Trophoblast cell (in vitro differentiated cells and primary cell): ENCODE results near the gene C1orf232.

Source experiments
- DNase-seq, 2 donors: peaks; one replicate each; pipeline ENCODE4 v3.0.0-alpha.2; 2016
- H2AFZ ChIP-seq: 2 replicates; pipeline ENCODE4 v1.6.1; 2013; ENCODE audit warnings: low read length, moderate library complexity, mild to moderate bottlenecking; ENCODE audit not compliant: insufficient read depth, poor library complexity
- H2AK5ac ChIP-seq: 2 replicates; pipeline ENCODE4 v1.6.1; 2013; ENCODE audit warnings: mild to moderate bottlenecking, low read length
- H2BK120ac ChIP-seq: 2 replicates; pipeline ENCODE4 v1.6.1; 2013; ENCODE audit warnings: low read length, mild to moderate bottlenecking, moderate library complexity; ENCODE audit not compliant: insufficient read depth, poor library complexity
- H2BK12ac ChIP-seq: 2 replicates; pipeline ENCODE4 v1.6.1; 2013; ENCODE audit warnings: mild to moderate bottlenecking, low read length, moderate library complexity
- H2BK5ac ChIP-seq: 2 replicates; pipeline ENCODE4 v1.6.1; 2013; ENCODE audit warnings: low read length, low read depth, moderate library complexity, mild to moderate bottlenecking; ENCODE audit not compliant: poor library complexity
- H3K14ac ChIP-seq: 2 replicates; pipeline ENCODE4 v1.6.1; 2013; ENCODE audit warnings: mild to moderate bottlenecking, low read length
- H3K18ac ChIP-seq: 2 replicates; pipeline ENCODE4 v1.6.1; 2013; ENCODE audit warnings: mild to moderate bottlenecking, low read length
- H3K23ac ChIP-seq: 2 replicates; pipeline ENCODE4 v1.6.1; 2013; ENCODE audit warnings: low read length
- H3K27ac ChIP-seq: 2 replicates; pipeline ENCODE4 v1.5.1; 2013; ENCODE audit warnings: low read depth, mild to moderate bottlenecking, inconsistent platforms, low read length, moderate library complexity
- H3K27me3 ChIP-seq: 2 replicates; pipeline ENCODE4 v1.6.1; 2013; ENCODE audit warnings: inconsistent platforms, mild to moderate bottlenecking, low read length, moderate library complexity; ENCODE audit not compliant: insufficient read depth
- H3K36me3 ChIP-seq, 2 experiments: 1 replicate in 1 of 2; 2 replicates in 1 of 2; pipeline ENCODE4 v1.6.1; 2013; ENCODE audit warnings: low read length in 2 of 2, mild to moderate bottlenecking in 2 of 2, moderate library complexity in 1 of 2; ENCODE audit not compliant: insufficient read depth in 2 of 2, control insufficient read depth in 1 of 2
- H3K4ac ChIP-seq: 2 replicates; pipeline ENCODE4 v1.6.1; 2013; ENCODE audit warnings: low read depth, mild to moderate bottlenecking, low read length, moderate library complexity
- H3K4me1 ChIP-seq, 2 experiments: 1 replicate in 1 of 2; 2 replicates in 1 of 2; pipeline ENCODE4 v1.6.1; 2013; ENCODE audit warnings: low read length in 2 of 2, mild to moderate bottlenecking in 2 of 2, moderate library complexity in 1 of 2; ENCODE audit not compliant: insufficient read depth in 2 of 2, control insufficient read depth in 1 of 2
- H3K4me2 ChIP-seq: 2 replicates; pipeline ENCODE4 v1.6.1; 2013; ENCODE audit warnings: inconsistent platforms, mild to moderate bottlenecking, low read length, moderate library complexity
- H3K4me3 ChIP-seq: 2 replicates; pipeline ENCODE4 v1.5.1; 2013; ENCODE audit warnings: mild to moderate bottlenecking, low read depth, low read length, inconsistent platforms
- H3K79me1 ChIP-seq: one replicate; pipeline ENCODE4 v1.6.1; 2013; ENCODE audit warnings: low read length
- H3K79me2 ChIP-seq: 2 replicates; pipeline ENCODE4 v1.6.1; 2013; ENCODE audit warnings: low read length, mild to moderate bottlenecking; ENCODE audit not compliant: control insufficient read depth, insufficient read depth, poor library complexity
- H3K9ac ChIP-seq: 2 replicates; pipeline ENCODE4 v1.6.1; 2013; ENCODE audit warnings: mild to moderate bottlenecking, low read length
- H3K9me3 ChIP-seq: 2 replicates; pipeline ENCODE4 v1.6.1; 2013; ENCODE audit warnings: low read depth, mild to moderate bottlenecking, control low read depth, inconsistent platforms, low read length; ENCODE audit not compliant: insufficient read depth
- H4K12ac ChIP-seq: 2 replicates; pipeline ENCODE4 v1.6.1; 2013; ENCODE audit warnings: low read depth, mild to moderate bottlenecking, low read length, moderate library complexity
- H4K8ac ChIP-seq: 2 replicates; pipeline ENCODE4 v1.6.1; 2013; ENCODE audit warnings: low read depth, mild to moderate bottlenecking, low read length, moderate library complexity
- H4K91ac ChIP-seq: one replicate; pipeline ENCODE4 v1.6.1; 2013; ENCODE audit warnings: low read depth, mild to moderate bottlenecking, low read length, moderate library complexity
- WGBS: extraction: QIAGEN DNeasy Blood & Tissue Kit; methylation state at CpG from one replicate; pipeline ENCODE4 v1.1.7; 2013; ENCODE audit warnings: missing lambda C conversion rate; ENCODE audit not compliant: insufficient read length, insufficient coverage; ENCODE audit errors: extremely low coverage; 5-methylcytosine and 5-hydroxymethylcytosine counted together

C1orf232 gene

DNA sequence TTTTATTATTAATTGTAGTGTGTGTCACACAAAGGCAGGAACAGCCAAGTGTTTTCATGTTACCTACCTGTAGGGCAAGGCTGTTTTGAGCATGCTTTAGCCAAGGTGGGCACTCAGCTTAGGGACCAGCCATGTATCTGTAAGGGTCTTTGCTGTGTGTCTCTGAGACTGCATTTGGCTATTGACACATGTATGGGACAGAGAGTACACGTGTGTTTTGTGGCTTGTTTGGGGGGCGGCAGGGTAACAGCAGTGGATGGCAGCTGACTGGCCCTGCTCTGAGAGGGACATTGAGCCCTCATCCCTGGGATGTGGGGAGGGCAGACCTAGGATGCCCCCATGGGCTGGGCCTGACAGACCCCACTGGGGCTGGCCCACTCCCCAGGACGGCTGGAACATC lies 28.5 kb upstream of the C1orf232 start:
- H3K4me1 ChIP-seq = peaks cover 9% of the 10 kb centered on the region in 2 experiments
- no peak overlapping the region for H2BK5ac ChIP-seq
- H4K12ac ChIP-seq = no peak overlapping the region
- no peak overlapping the region for H3K27ac ChIP-seq
- no peak overlapping the region for H3K4me3 ChIP-seq
- no peak overlapping the region for H2AFZ ChIP-seq
- H2BK12ac ChIP-seq = no peak overlapping the region
- no peaks in the 10 kb centered on the region for H3K9me3 ChIP-seq
- H3K14ac ChIP-seq = no peak overlapping the region
- WGBS = no CpG with 5 or more reads among the region's 3 CpGs
- no peak overlapping the region for H3K18ac ChIP-seq
- no peak overlapping the region for H3K23ac ChIP-seq
- H2AK5ac ChIP-seq = no peak overlapping the region
- no peaks in the 10 kb centered on the region for H3K27me3 ChIP-seq
- H3K36me3 ChIP-seq = no peaks in the 10 kb centered on the region
- DNase-seq = no peak
- H2BK120ac ChIP-seq = no peak overlapping the region
- no peaks in the 10 kb centered on the region for H3K79me2 ChIP-seq
- no peak overlapping the region for H4K8ac ChIP-seq
- no peak overlapping the region for H3K4ac ChIP-seq
- H3K9ac ChIP-seq = no peak overlapping the region
- no peak overlapping the region for H4K91ac ChIP-seq
- no peak overlapping the region for H3K4me2 ChIP-seq
- peaks cover 2% of the 10 kb centered on the region for H3K79me1 ChIP-seq

DNA sequence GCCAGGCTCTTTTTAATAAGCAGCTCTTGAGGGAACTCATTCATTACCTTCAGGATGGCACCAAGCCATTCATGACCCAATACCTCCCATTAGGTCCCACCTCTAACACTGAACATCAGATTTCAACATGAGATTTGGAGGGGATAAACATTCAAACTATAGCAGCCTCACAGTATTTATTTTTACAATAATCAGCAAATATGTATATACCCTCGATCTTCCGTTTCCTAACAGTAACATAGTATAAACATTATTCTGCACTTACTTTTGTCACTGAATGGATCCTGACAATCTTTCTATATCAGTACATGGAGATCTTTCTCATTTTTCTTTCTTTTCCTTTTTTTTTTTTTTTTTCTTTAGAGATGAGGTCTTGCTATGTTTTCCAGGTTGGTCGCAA lies 27.0 kb upstream of the C1orf232 start:
- no peak overlapping the region for H2BK120ac ChIP-seq
- H2BK12ac ChIP-seq = no peak overlapping the region
- H3K4me1 ChIP-seq = peaks cover 2 to 3% of the 10 kb centered on the region in 2 experiments
- H3K36me3 ChIP-seq = no peaks in the 10 kb centered on the region
- H3K14ac ChIP-seq = no peak overlapping the region
- H3K23ac ChIP-seq = no peak overlapping the region
- H3K18ac ChIP-seq = no peak overlapping the region
- no peak overlapping the region for H2AFZ ChIP-seq
- H3K9ac ChIP-seq = no peak overlapping the region
- H3K27me3 ChIP-seq = no peaks in the 10 kb centered on the region
- no peak overlapping the region for H2BK5ac ChIP-seq
- no peak overlapping the region for H3K27ac ChIP-seq
- H3K9me3 ChIP-seq = peaks cover 2% of the 10 kb centered on the region
- DNase-seq = no peak
- H4K12ac ChIP-seq = no peak overlapping the region
- no peak overlapping the region for H4K91ac ChIP-seq
- no peaks in the 10 kb centered on the region for H3K79me1 ChIP-seq
- H3K4ac ChIP-seq = no peak overlapping the region
- WGBS = no CpG with 5 or more reads among the region's 3 CpGs
- H4K8ac ChIP-seq = no peak overlapping the region
- no peak overlapping the region for H3K4me3 ChIP-seq
- no peaks in the 10 kb centered on the region for H3K79me2 ChIP-seq
- H3K4me2 ChIP-seq = no peak overlapping the region
- H2AK5ac ChIP-seq = no peak overlapping the region

DNA sequence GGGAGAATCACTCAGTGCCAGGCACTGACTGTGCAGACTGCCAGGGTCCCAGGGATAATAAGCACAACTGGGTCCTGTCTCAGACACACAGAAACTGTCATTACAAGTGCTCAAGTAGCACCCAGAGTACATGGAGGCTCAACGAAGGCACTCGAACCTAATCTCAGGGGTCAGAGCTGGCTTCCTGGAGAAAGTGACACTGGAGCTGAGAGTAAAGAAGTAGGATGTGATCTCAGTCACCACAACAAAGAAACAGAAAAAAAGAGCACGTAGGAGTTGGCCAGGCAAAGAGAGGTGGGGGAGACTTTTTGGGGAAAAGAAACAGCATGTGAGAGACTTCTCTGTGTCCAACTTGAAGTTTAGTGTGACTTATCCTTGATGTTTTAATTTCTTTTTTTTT lies 23.0 kb upstream of the C1orf232 start:
- Histone ChIP-seq H3K14ac (no peak overlapping the region), H2BK12ac (no peak overlapping the region), H3K9me3 (peaks cover 2% of the 10 kb centered on the region), H4K12ac (no peak overlapping the region), H2BK120ac (no peak overlapping the region), H3K4me1 (no peaks in the 10 kb centered on the region), H3K9ac (no peak overlapping the region), H2AK5ac (no peak overlapping the region), H3K23ac (no peak overlapping the region), H4K8ac (no peak overlapping the region), H3K4ac (no peak overlapping the region), H4K91ac (no peak overlapping the region), H3K79me1 (no peaks in the 10 kb centered on the region), H3K36me3 (peaks cover 19 to 22% of the 10 kb centered on the region in 2 experiments), H2AFZ (no peak overlapping the region), H3K27ac (no peak overlapping the region), H2BK5ac (no peak overlapping the region), H3K79me2 (no peaks in the 10 kb centered on the region), H3K4me3 (no peak overlapping the region), H3K4me2 (no peak overlapping the region), H3K27me3 (no peaks in the 10 kb centered on the region), H3K18ac (no peak overlapping the region)
- DNase-seq = no peak
- no CpG with 5 or more reads among the region's 3 CpGs for WGBS

DNA sequence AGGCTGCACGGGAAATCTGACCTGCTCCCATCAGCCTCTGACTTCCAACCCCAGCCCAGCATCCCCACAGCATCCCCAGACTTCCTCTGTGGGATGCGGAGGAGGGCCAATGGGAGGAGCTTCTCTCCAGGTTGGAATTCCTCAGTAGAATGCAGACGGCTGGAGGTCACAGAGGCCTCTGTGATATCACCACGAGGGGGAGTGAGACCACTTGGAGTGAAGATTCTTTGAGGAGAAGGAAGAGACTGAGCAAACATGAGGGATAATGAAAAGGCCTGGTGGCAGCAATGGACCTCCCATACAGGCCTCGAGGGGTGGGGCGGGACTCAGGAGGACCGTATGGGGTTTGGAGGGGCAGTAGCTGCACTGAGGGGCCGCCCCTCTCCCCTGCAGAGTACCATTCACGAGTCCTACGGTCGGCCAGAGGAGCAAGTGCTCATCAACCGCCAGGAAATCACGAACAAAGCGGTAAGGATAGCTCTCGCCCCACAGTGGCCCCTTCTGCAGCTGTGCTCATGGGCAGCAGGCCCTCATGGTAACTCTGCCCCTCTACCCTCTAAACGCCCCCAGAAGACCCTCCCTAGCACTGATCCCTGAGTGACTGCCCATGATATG lies 21.7 kb upstream of the C1orf232 start, which contains the start of gene CATSPER4:
CATSPER4 (plus strand) TSS at position 230 of the 615 bp plus-strand sequence; CDS start at position 256, 26 bp downstream.
- Histone ChIP-seq H3K23ac (peak within 1 kb of the TSS; percentile 61), H2AFZ (no peak within 1 kb of the TSS), H2BK120ac (no peak within 1 kb of the TSS), H3K36me3 (peaks cover 21 to 27% of the 10 kb centered on the region in 2 experiments), H3K79me2 (no peaks in the 10 kb centered on the region), H3K18ac (no peak within 1 kb of the TSS), H4K12ac (no peak within 1 kb of the TSS), H3K27ac (no peak within 1 kb of the TSS), H3K4me1 (no peaks in the 10 kb centered on the region), H2BK5ac (no peak within 1 kb of the TSS), H3K4me2 (no peak within 1 kb of the TSS), H3K14ac (no peak within 1 kb of the TSS), H3K9ac (peak within 1 kb of the TSS; percentile 32), H4K91ac (no peak within 1 kb of the TSS), H2BK12ac (no peak within 1 kb of the TSS), H3K27me3 (no peaks in the 10 kb centered on the region), H3K4me3 (no peak within 1 kb of the TSS), H2AK5ac (no peak within 1 kb of the TSS), H3K9me3 (peaks cover 2% of the 10 kb centered on the region), H3K79me1 (no peaks in the 10 kb centered on the region), H4K8ac (peak within 1 kb of the TSS; percentile 13), H3K4ac (no peak within 1 kb of the TSS)
- DNase-seq = peak; percentile 58 to 73
- WGBS = no CpG with 5 or more reads among the region's 16 CpGs
